Measurements from ENCODE around the gene CAPG.

The CAPG gene

DNA sequence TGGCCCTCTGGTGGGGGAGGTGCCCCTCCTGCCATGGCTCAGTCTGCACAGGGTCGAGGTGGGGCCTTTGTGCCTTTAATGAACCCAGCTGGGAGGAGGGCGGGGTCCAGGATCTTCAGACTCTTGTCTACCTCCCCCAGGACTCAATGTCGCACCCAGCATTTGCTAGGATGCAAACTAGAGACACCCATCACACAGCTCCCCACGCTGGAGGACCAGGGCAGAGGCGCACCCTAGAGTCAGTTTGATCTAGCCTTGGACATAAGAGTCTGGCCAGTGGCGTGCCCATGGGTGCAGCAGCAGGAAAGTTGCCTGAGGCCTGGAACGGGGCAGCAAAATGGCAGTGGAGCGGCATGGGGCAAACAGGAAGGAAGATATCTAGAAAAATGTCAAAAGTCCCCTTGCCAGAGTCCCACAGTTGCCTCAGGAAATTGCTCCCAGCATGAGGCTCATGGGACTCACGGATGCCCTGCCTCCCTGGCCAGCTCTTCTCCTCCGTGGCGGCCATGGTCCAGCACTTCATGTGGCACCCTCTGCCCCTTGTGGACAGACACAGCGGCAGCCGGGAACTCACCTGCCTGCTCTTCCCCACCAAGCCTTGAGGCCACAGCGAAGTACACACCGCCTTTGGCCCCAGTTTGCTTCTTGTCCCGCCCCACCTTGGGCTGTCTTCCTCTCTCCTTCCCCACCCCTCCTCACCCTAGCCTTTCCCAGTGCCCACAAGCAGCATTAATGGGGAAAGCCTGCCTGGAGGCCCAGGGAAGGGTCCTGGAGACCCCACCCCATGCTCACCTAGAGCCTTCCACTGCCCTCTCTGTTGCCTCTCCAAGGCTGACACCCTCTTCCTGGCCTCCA lies 26.0 kb upstream of the CAPG start:
- Histone ChIP-seq H3K36me3 (ENCODE audit: control insufficient read depth, insufficient read depth, low read length) (no peaks in the 10 kb centered on the region), H3K4me2 (ENCODE audit: low read length) (no peak overlapping the region), H3K4me1 (peaks cover 56% of the 10 kb centered on the region), H3K9ac (no peak overlapping the region), H3K27ac (peak overlapping the region; percentile 76), H3K27me3 (ENCODE audit: control insufficient read depth, insufficient read depth, low read length) (no peaks in the 10 kb centered on the region), H3K79me2 (no peaks in the 10 kb centered on the region), H3K9me3 (ENCODE audit: control insufficient read depth, low read length) (no peaks in the 10 kb centered on the region), H2AFZ (no peak overlapping the region), H3K4me3 (ENCODE audit: low read depth, low read length) (no peak overlapping the region)
- TF ChIP-seq CTCF (IDR thresholded peaks at IDR 0.05): no peak

DNA sequence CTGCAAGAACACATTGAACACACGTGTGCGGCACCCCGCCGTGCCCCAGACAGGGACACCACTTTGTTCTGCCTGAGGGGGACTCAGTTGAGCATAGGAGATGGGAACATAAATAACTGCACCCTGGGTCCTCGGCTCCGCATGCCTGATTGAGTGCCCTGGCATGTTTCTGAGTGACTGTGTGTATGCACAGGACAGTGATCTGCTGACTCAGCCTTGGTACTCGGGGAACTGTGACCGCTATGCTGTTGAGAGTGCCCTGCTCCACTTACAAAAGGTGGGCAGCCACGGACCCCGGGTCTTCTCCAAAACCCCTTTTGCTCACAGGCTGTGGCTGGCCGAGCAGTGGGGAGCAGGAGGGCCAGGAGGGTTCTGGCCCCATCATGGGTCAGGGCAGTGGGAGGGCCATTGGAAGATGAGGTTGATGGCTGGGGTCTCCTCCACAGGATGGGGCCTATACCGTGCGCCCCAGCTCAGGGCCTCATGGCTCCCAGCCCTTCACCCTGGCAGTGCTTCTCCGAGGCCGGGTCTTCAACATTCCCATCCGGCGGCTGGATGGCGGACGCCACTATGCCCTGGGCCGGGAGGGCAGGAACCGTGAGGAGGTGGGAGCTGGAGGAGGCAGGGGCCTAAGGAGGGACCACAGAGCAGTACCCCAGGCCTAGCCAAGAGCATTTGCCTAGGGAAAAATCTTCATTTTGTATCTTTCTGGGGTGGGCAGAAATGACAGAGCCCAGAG lies 25.2 kb upstream of the CAPG start:
- Histone ChIP-seq H3K4me2 (ENCODE audit: low read length) (peak overlapping the region; percentile 50), H2AFZ (no peak overlapping the region), H3K27me3 (ENCODE audit: control insufficient read depth, insufficient read depth, low read length) (no peaks in the 10 kb centered on the region), H3K36me3 (ENCODE audit: control insufficient read depth, insufficient read depth, low read length) (no peaks in the 10 kb centered on the region), H3K79me2 (no peaks in the 10 kb centered on the region), H3K4me1 (peaks cover 57% of the 10 kb centered on the region), H3K9me3 (ENCODE audit: control insufficient read depth, low read length) (no peaks in the 10 kb centered on the region), H3K9ac (no peak overlapping the region), H3K27ac (peak overlapping the region; percentile 68), H3K4me3 (ENCODE audit: low read depth, low read length) (no peak overlapping the region)
- TF ChIP-seq CTCF (IDR thresholded peaks at IDR 0.05): peak; percentile 8

GRCh38 chr2:85434696-85435095 lies 24.5 kb upstream of the CAPG start:
- no peak overlapping the region for H2AFZ ChIP-seq
- H3K9ac ChIP-seq: no peak overlapping the region
- H3K36me3 ChIP-seq (ENCODE audit: control insufficient read depth, insufficient read depth, low read length): no peaks in the 10 kb centered on the region
- H3K79me2 ChIP-seq: no peaks in the 10 kb centered on the region
- H3K4me1 ChIP-seq: peaks cover 57% of the 10 kb centered on the region
- H3K27me3 ChIP-seq (ENCODE audit: control insufficient read depth, insufficient read depth, low read length): no peaks in the 10 kb centered on the region
- H3K9me3 ChIP-seq (ENCODE audit: control insufficient read depth, low read length): no peaks in the 10 kb centered on the region
- TF ChIP-seq CTCF (IDR thresholded peaks at IDR 0.05): no peak
- H3K4me3 ChIP-seq (ENCODE audit: low read depth, low read length): no peak overlapping the region
- no peak overlapping the region for H3K27ac ChIP-seq
- H3K4me2 ChIP-seq (ENCODE audit: low read length): peak overlapping the region; percentile 50

- Histone ChIP-seq H3K27ac (peak overlapping the region; percentile 37), H3K9ac (no peak overlapping the region), H3K9me3 (ENCODE audit: control insufficient read depth, low read length) (no peaks in the 10 kb centered on the region), H3K4me2 (ENCODE audit: low read length) (no peak overlapping the region), H2AFZ (peak overlapping the region; percentile 5), H3K27me3 (ENCODE audit: control insufficient read depth, insufficient read depth, low read length) (no peaks in the 10 kb centered on the region), H3K4me3 (ENCODE audit: low read depth, low read length) (no peak overlapping the region), H3K79me2 (no peaks in the 10 kb centered on the region), H3K4me1 (peaks cover 57% of the 10 kb centered on the region), H3K36me3 (ENCODE audit: control insufficient read depth, insufficient read depth, low read length) (no peaks in the 10 kb centered on the region)
- TF ChIP-seq CTCF (IDR thresholded peaks at IDR 0.05): no peak
These were observed 23.4 kb upstream of the CAPG start for GRCh38 chr2:85433511-85434089.
